Mammary epithelial cell (primary cell): ENCODE results near the gene KRTAP5-10.

Source experiments
- CTCF ChIP-seq, 2 donors: IDR thresholded peaks in 1 of 2; conservative IDR thresholded peaks in 1 of 2; 2 replicates each; pipeline ENCODE4 v1.5.1; 2011 to 2012; ENCODE audit warnings: inconsistent platforms in 2 of 2, low read length in 2 of 2, mild to moderate bottlenecking in 2 of 2, control low read depth in 1 of 2, low read depth in 1 of 2; ENCODE audit not compliant: insufficient read depth in 1 of 2; ENCODE audit errors: extremely low read depth in 1 of 2
- EZH2 ChIP-seq: IDR thresholded peaks from 2 replicates; pipeline ENCODE4 v1.6.1; 2012; ENCODE audit warnings: low read length, inconsistent platforms, borderline replicate concordance

GRCh38 chr11:71539017-71539416 is 26.3 kb upstream of the KRTAP5-10 start:
- TF ChIP-seq CTCF (conservative IDR thresholded peaks at IDR 0.05 in 1 of 2, IDR thresholded peaks at IDR 0.05 in 1 of 2; ENCODE audit: extremely low read depth in 1 of 2, insufficient read depth in 1 of 2, low read depth in 1 of 2, low read length in 2 of 2) (no peak), EZH2 (no peak)
